PC-3 (cell line): Measurements from ENCODE around the gene LRRC47. TPM values are rescaled to one million over a fixed set of nuclear protein-coding genes. Genes with fewer than 3 reads are reported as not detected.

Experiments used
- ATAC-seq: fragments of 200-7000 bp; cut with Tn5 transposase; 2 replicates; pipeline ENCODE4 v1.9.1; 2020; ENCODE audit warnings: mild to moderate bottlenecking, moderate library complexity
- BruUV-seq: library from RNA; stranded (reverse); fragments of 400-500 nt; replicated peaks from 2 replicates; lab custom pipeline; 2021; lab: Mats Ljungman, UMichigan
- CTCF ChIA-PET: fragments of 300-600 bp; sonication (Branson Sonifier 250); formaldehyde crosslinking; loops from one replicate; lab custom pipeline; 2022; ENCODE audit warnings: antibody characterized with exemption; lab: Charles Lee
- POLR2A ChIA-PET: fragments of 300-600 bp; sonication (Branson Sonifier 250); formaldehyde crosslinking; loops from one replicate; lab custom pipeline; 2022; ENCODE audit warnings: antibody characterized with exemption; ENCODE audit not compliant: unreplicated experiment; lab: Charles Lee
- DNase-seq: peaks from one replicate; pipeline ENCODE4 v3.0.0-alpha.2; 2015
- H2AFZ ChIP-seq: fragments of 300-600 bp; sonication (generic); 2 replicates; pipeline ENCODE4 v1.6.0; 2016; ENCODE audit warnings: antibody characterized with exemption, low read length
- H3F3A ChIP-seq: fragments of 300-600 bp; sonication (generic); one replicate; pipeline ENCODE4 v1.6.0; 2017; ENCODE audit warnings: antibody characterized with exemption, low read length, control low read depth, mild to moderate bottlenecking; ENCODE audit not compliant: unreplicated experiment
- H3K27ac ChIP-seq: fragments of 300-600 bp; sonication (generic); 2 replicates; pipeline ENCODE4 v1.5.1; 2016; ENCODE audit warnings: mild to moderate bottlenecking, low read length
- H3K27me3 ChIP-seq: fragments of 300-600 bp; sonication (generic); 2 replicates; pipeline ENCODE4 v1.6.1; 2016; ENCODE audit warnings: low read length, mixed read lengths
- H3K36me3 ChIP-seq: fragments of 300-600 bp; sonication (generic); 2 replicates; pipeline ENCODE4 v1.6.1; 2016; ENCODE audit warnings: low read depth, mixed run types, low read length, mixed read lengths
- H3K4me1 ChIP-seq: fragments of 300-600 bp; sonication (generic); 2 replicates; pipeline ENCODE4 v1.5.1; 2016; ENCODE audit warnings: low read length; ENCODE audit not compliant: insufficient read depth
- H3K4me2 ChIP-seq: fragments of 300-600 bp; sonication (generic); 2 replicates; pipeline ENCODE4 v1.6.0; 2016; ENCODE audit warnings: low read length
- H3K4me3 ChIP-seq: fragments of 300-600 bp; sonication (generic); 2 replicates; pipeline ENCODE4 v1.5.1; 2016; ENCODE audit warnings: mild to moderate bottlenecking, low read length, mixed read lengths
- H3K79me2 ChIP-seq: fragments of 300-600 bp; sonication (generic); 2 replicates; pipeline ENCODE4 v1.6.1; 2017; ENCODE audit warnings: low read length, mixed read lengths
- H3K9ac ChIP-seq: fragments of 300-600 bp; sonication (generic); 2 replicates; pipeline ENCODE4 v1.6.0; 2016; ENCODE audit warnings: mild to moderate bottlenecking, low read length
- H3K9me2 ChIP-seq: fragments of 300-600 bp; sonication (generic); replicated peaks from 2 replicates; pipeline ENCODE4 v1.6.1; 2016; ENCODE audit warnings: mixed run types, low read length, mixed read lengths
- H3K9me3 ChIP-seq: fragments of 300-600 bp; sonication (generic); 2 replicates; pipeline ENCODE4 v1.6.1; 2016; ENCODE audit warnings: low read length, mixed read lengths
- H4K20me1 ChIP-seq: fragments of 300-600 bp; sonication (generic); 2 replicates; pipeline ENCODE4 v1.6.1; 2016; ENCODE audit warnings: low read length, mixed read lengths
- CTCF ChIP-seq: fragments of 300-600 bp; sonication (generic); conservative IDR thresholded peaks from 2 replicates; pipeline ENCODE4 v1.5.1; 2017; ENCODE audit warnings: antibody characterized with exemption, low read depth, mild to moderate bottlenecking, low read length
- EZH2 ChIP-seq: fragments of 300-600 bp; sonication (generic); IDR thresholded peaks from one replicate; pipeline ENCODE4 v1.6.1; 2017; ENCODE audit warnings: antibody characterized with exemption, mild to moderate bottlenecking, low read length; ENCODE audit not compliant: unreplicated experiment
- EZH2phosphoT487 ChIP-seq: fragments of 300-600 bp; sonication (generic); IDR thresholded peaks from 2 replicates; pipeline ENCODE4 v1.6.1; 2018; ENCODE audit warnings: mild to moderate bottlenecking, antibody characterized with exemption, low read length, borderline replicate concordance
- intact Hi-C: fragments of 100-400 bp; cut with micrococcal nuclease; formaldehyde crosslinking; loops from 2 replicates; pipeline ENCODE4 v1.9.0; 2023
- total RNA-seq: library from RNA; depleted of rRNA; stranded (reverse); fragments of >200 nt; gene quantifications from 2 replicates; pipeline ENCODE4 v1.2.3, GENCODE V29; 2014

Gene LRRC47
- total RNA-seq, 1 experiment from 2014 or later, result 77.4 TPM

- ChIA-PET CTCF (no interaction called here), POLR2A (no interaction called here)
- Histone ChIP-seq H3K4me1 (no peaks in the 10 kb centered on the region), H2AFZ (no peak overlapping the region), H3F3A (no peaks in the 10 kb centered on the region), H3K4me2 (no peak overlapping the region), H3K9ac (no peak overlapping the region), H3K27ac (no peak overlapping the region), H3K27me3 (no peaks in the 10 kb centered on the region), H3K4me3 (no peak overlapping the region), H3K36me3 (peaks cover 28% of the 10 kb centered on the region), H3K9me2 (no peaks in the 10 kb centered on the region), H3K9me3 (no peaks in the 10 kb centered on the region), H4K20me1 (no peaks in the 10 kb centered on the region), H3K79me2 (no peaks in the 10 kb centered on the region)
- DNase-seq, result no peak
- BruUV-seq, result no TSS peak
- TF ChIP-seq EZH2 (no peak), CTCF (no peak), EZH2phosphoT487 (no peak)
- no peak for ATAC-seq
- intact Hi-C loops, result no loop called here
Observed at GRCh38 chr1:3735688-3736087, 60.6 kb downstream of the LRRC47 start.

DNA sequence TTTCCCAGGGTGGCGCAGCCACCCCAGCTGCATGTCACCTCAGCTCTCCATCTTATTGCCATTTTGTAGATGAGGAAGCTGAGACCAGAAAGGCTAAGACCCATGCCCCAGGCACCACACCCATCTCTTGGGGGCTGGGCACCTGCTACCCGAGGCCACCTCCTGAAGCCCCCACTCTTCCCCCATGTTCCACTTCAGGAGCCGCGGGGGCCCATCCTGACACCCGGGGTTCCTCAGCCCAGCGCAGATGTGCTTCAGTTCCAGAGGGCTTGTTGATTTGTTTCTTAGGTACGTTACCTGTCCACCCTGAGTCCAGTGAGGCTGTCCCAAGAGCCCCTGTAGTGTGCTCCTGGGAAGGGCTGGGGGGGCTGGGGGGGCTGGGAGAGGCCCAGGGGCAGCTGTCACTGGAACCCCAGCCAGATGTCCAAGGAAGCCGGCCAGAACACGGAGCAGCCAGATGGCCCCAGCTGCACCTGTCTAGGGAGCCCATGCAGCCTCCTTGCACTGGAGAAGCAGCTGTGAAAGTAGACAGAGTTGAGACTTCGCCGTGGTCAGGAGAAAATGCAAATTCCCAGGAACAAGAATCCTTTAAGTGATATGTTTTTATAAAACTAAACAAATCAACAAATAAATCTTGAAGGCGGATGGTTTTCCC, 61.1 kb downstream of the LRRC47 start:
- no peaks in the 10 kb centered on the region for H3K9me3 ChIP-seq
- no peak overlapping the region for H3K4me2 ChIP-seq
- H3F3A ChIP-seq, result no peaks in the 10 kb centered on the region
- no peaks in the 10 kb centered on the region for H3K27me3 ChIP-seq
- intact Hi-C loops, result no loop called here
- no peaks in the 10 kb centered on the region for H4K20me1 ChIP-seq
- no peaks in the 10 kb centered on the region for H3K4me1 ChIP-seq
- ChIA-PET POLR2A (no interaction called here), CTCF (no interaction called here)
- H3K36me3 ChIP-seq, result peaks cover 28% of the 10 kb centered on the region
- no peaks in the 10 kb centered on the region for H3K79me2 ChIP-seq
- no peak overlapping the region for H3K9ac ChIP-seq
- ATAC-seq (no peak), DNase-seq (no peak)
- no peak overlapping the region for H3K27ac ChIP-seq
- no peak overlapping the region for H3K4me3 ChIP-seq
- no peaks in the 10 kb centered on the region for H3K9me2 ChIP-seq
- TF ChIP-seq EZH2 (no peak), CTCF (no peak), EZH2phosphoT487 (no peak)
- H2AFZ ChIP-seq, result no peak overlapping the region
- BruUV-seq, result no TSS peak

DNA sequence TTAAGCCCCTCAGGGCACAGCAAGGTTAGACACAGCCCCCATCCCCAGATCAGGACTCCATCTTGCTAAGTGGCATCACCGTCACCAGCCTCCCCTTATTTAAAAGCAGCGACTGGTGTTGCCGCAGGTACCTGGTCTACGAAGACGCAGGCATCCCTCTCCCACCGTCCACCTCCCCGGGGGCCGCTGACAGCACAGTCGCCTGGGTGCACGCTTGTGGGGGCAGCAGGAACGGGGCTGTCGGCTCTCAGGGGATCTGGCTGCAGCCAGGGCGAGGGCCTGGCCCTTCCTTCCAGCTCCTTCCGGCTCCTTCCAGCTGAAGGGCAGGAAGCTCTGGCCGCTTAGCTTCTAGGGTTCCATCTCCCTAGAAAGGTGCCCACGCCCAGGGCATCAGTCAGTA, 61.7 kb downstream of the LRRC47 start:
- POLR2A ChIA-PET, result no interaction called here
- BruUV-seq, result no TSS peak

More for the DNA sequence above, 61.7 kb downstream of the LRRC47 start:
- no peaks in the 10 kb centered on the region for H3K4me1 ChIP-seq
- no peaks in the 10 kb centered on the region for H3K27me3 ChIP-seq
- no peaks in the 10 kb centered on the region for H3K79me2 ChIP-seq
- H3K9ac ChIP-seq, result no peak overlapping the region
- DNase-seq (no peak), ATAC-seq (no peak)
- H2AFZ ChIP-seq, result no peak overlapping the region
- CTCF ChIA-PET, result no interaction called here
- peaks cover 23% of the 10 kb centered on the region for H3K36me3 ChIP-seq
- H3K4me2 ChIP-seq, result no peak overlapping the region
- H3K27ac ChIP-seq, result no peak overlapping the region
- no peak for TF ChIP-seq EZH2
- no peak for TF ChIP-seq CTCF
- no peak for TF ChIP-seq EZH2phosphoT487
- intact Hi-C loops, result no loop called here
- H3F3A ChIP-seq, result no peaks in the 10 kb centered on the region
- no peaks in the 10 kb centered on the region for H4K20me1 ChIP-seq
- no peak overlapping the region for H3K4me3 ChIP-seq
- no peaks in the 10 kb centered on the region for H3K9me3 ChIP-seq
- no peaks in the 10 kb centered on the region for H3K9me2 ChIP-seq
